Parietal lobe (tissue), 1 donor: Measurements from ENCODE around the gene VWA5B1. TPM values are rescaled to one million over a fixed set of nuclear protein-coding genes. Genes with fewer than 3 reads are reported as not detected.

Experiments used
- total RNA-seq: library from RNA; depleted of rRNA; stranded (reverse); fragments of >200 nt; gene quantifications from one replicate; pipeline ENCODE4 v1.2.3, GENCODE V29; 2014

VWA5B1 gene
- total RNA-seq = 0.63 TPM

DNA sequence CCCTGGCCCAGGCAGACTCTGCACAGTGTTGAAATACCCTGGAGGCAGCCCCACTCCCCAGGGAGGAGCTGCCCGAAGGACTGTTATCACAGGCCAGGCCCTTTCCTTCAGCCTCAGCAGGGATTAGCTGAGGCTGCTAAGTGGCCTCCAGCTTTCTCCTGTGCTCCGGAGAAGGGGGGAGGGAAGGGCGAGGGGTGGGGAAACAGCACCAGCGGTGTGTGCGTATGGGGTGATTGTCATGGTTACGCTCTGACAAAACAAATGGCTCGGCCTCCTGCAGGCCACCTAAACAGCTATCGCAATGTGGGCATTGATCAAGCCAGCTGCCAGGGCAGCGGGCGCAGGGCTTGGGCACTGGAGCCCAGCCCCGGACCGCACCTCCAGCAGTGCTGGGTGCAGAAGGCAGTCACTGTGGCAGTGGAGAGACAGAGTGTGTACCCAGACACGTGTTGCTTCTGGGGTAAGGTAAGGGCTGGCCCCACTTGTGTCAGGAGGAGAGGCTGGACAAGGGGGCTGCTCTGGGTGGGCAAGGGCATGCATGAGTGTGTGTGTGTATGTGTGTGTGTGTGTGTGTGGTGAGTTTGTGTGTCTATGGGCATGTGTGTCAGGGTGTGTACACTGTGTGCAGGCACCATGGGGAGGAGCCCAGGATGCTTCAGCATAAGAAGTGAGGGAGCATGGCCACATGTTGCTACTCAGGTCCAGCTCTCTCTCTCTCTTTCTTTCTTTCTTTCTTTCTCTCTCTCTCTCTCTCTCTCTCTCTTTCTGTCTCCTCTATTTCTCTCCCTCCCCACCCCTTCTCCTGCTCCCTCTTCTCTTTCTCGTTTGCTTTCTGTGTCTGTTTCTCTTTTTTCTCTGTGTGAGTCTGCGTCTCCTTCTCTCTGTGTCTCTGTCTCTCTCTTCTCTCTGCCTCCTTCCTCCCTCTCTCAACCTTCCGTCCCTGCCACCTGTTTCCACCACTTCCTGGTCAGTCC lies at the start of gene VWA5B1:
VWA5B1 (plus strand) TSS at position 252 of the 974 bp plus-strand sequence. CDS start 19,727 bp downstream, outside the sequence.

Other genes starting within 250 kb of the VWA5B1 start
- gene PLA2G5, start 220.7 kb upstream of the VWA5B1 start, total RNA-seq = not detected
- not detected for gene PLA2G2D, start 171.3 kb upstream of the VWA5B1 start, total RNA-seq
- not detected for gene PLA2G2F, start 151.6 kb upstream of the VWA5B1 start, total RNA-seq
- gene UBXN10, start 104.8 kb upstream of the VWA5B1 start, total RNA-seq = 2.5 TPM
- gene PLA2G2C, start 104.4 kb upstream of the VWA5B1 start, total RNA-seq = not detected
- 65.7 TPM for gene CAMK2N1, start 195.3 kb downstream of the VWA5B1 start, total RNA-seq
- gene MUL1, start 217.3 kb downstream of the VWA5B1 start, total RNA-seq = 14.4 TPM